HepG2 (cell line): ENCODE measurements around the gene DYSF. TPM values are rescaled to one million over a fixed set of nuclear protein-coding genes. Genes with fewer than 3 reads are reported as not detected.

Experiments used
- ATAC-seq: fragments of 200-7000 bp; cut with Tn5 transposase; 3 replicates; pipeline ENCODE4 v1.9.1; 2020; ENCODE audit warnings: mild to moderate bottlenecking, moderate library complexity
- BruUV-seq: library from RNA; stranded (reverse); fragments of 400-500 nt; replicated peaks from 2 replicates; lab custom pipeline; 2021; lab: Mats Ljungman, UMichigan
- CTCF ChIA-PET: fragments of 300-600 bp; formaldehyde crosslinking; extraction: SDS; loops from one replicate; lab custom pipeline; 2021; ENCODE audit warnings: low total read pairs, inconsistent platforms, low intra/inter-chr PET ratio; lab: Yijun Ruan, JAX
- POLR2A ChIA-PET: fragments of 350-600 bp; sonication (Branson Sonifier 250); formaldehyde crosslinking; loops from one replicate; lab custom pipeline; 2020; ENCODE audit warnings: antibody characterized with exemption, inconsistent platforms; lab: Yijun Ruan, JAX
- DNase-seq: peaks from one replicate; pipeline ENCODE4 v3.0.0-alpha.2; 2015; ENCODE audit warnings: low spot score
- FAIRE-seq: peaks from 3 replicates; lab custom pipeline; 2011; peaks lifted over from hg19 to GRCh38; lab: Jason Lieb, UNC
- H2AFZ ChIP-seq: one replicate; pipeline ENCODE4 v1.6.1; 2011; ENCODE audit warnings: low read length, inconsistent platforms
- H3K27ac ChIP-seq: fragments of 300-600 bp; 3 replicates; pipeline ENCODE4 v1.8.0; 2011; ENCODE audit warnings: mixed run types, mild to moderate bottlenecking, mixed read lengths, low read length, inconsistent platforms; ENCODE audit not compliant: insufficient read depth; ENCODE audit errors: extremely low read length
- H3K27me3 ChIP-seq, 2 experiments: fragments of 200-600 bp in 1 of 2; 2 replicates in 1 of 2; 3 replicates in 1 of 2; pipeline versions ENCODE4 v1.6.0 to v1.8.0; 2011; ENCODE audit warnings: low read length in 2 of 2, mild to moderate bottlenecking in 2 of 2, moderate library complexity in 2 of 2, inconsistent platforms in 1 of 2; ENCODE audit not compliant: insufficient read depth in 2 of 2, control insufficient read depth in 1 of 2
- H3K36me3 ChIP-seq, 2 experiments: fragments of 200-600 bp in 1 of 2; replicated peaks in 1 of 2; 2 replicates in 1 of 2; 3 replicates in 1 of 2; pipeline versions ENCODE4 v1.5.1 to v1.8.0; 2011; ENCODE audit warnings: low read length in 2 of 2, inconsistent platforms in 1 of 2; ENCODE audit not compliant: insufficient read depth in 2 of 2, control insufficient read depth in 1 of 2
- H3K4me1 ChIP-seq: 2 replicates; pipeline ENCODE4 v1.5.1; 2012; ENCODE audit warnings: low read length, inconsistent platforms; ENCODE audit not compliant: insufficient read depth
- H3K4me2 ChIP-seq: 2 replicates; pipeline ENCODE4 v1.6.0; 2011; ENCODE audit warnings: low read depth, low read length, inconsistent platforms
- H3K4me3 ChIP-seq, 3 experiments: fragments of 200-600 bp in 1 of 3; sonication (generic), shearing (Covaris generic) in 1 of 3; replicated peaks in 1 of 3; 2 replicates each; pipeline ENCODE4 v1.5.1; 2011 to 2016; ENCODE audit warnings: low read length in 3 of 3, inconsistent platforms in 2 of 3, low read depth in 2 of 3, mild to moderate bottlenecking in 2 of 3, control low read depth in 1 of 3, mixed read lengths in 1 of 3; ENCODE audit not compliant: insufficient read depth in 1 of 3
- H3K79me2 ChIP-seq: one replicate; pipeline ENCODE4 v1.6.1; 2011; ENCODE audit warnings: low read length, inconsistent platforms; ENCODE audit not compliant: insufficient read depth
- H3K9ac ChIP-seq: 2 replicates; pipeline ENCODE4 v1.6.0; 2011; ENCODE audit warnings: mild to moderate bottlenecking, low read depth, low read length, inconsistent platforms; ENCODE audit not compliant: insufficient read depth
- H3K9me3 ChIP-seq: 2 replicates; pipeline ENCODE4 v1.5.1; 2012; ENCODE audit warnings: mild to moderate bottlenecking, low read length
- H4K20me1 ChIP-seq: 2 replicates; pipeline ENCODE4 v1.6.0; 2011; ENCODE audit warnings: inconsistent platforms, mild to moderate bottlenecking, low read length, moderate library complexity; ENCODE audit not compliant: insufficient read depth
- CCDC6 ChIP-seq: sonication (generic); formaldehyde crosslinking; IDR thresholded peaks from 2 replicates; pipeline ENCODE4 v1.8.1; 2022; ENCODE audit warnings: mild to moderate bottlenecking, missing genetic modification reagents, moderate library complexity
- CREB3 ChIP-seq: sonication (generic); formaldehyde crosslinking; IDR thresholded peaks from 2 replicates; pipeline ENCODE4 v1.5.0; 2020; ENCODE audit warnings: missing genetic modification reagents
- GATAD1 ChIP-seq: IDR thresholded peaks from 2 replicates; pipeline ENCODE4 v1.6.1; 2016; ENCODE audit warnings: missing genetic modification reagents, missing compliant biosample characterization
- HNF4G ChIP-seq, 2 experiments: sonication (generic) in 1 of 2; formaldehyde crosslinking in 1 of 2; IDR thresholded peaks; 2 replicates each; pipeline versions ENCODE4 v1.4.0 to v1.6.1; 2011 to 2020; ENCODE audit warnings: borderline replicate concordance in 2 of 2, low read depth in 2 of 2, mild to moderate bottlenecking in 2 of 2, low read length in 1 of 2, missing genetic modification reagents in 1 of 2, moderate library complexity in 1 of 2
- TCF7 ChIP-seq: sonication (generic); IDR thresholded peaks from 2 replicates; pipeline ENCODE4 v1.6.1; 2016; ENCODE audit warnings: antibody characterized with exemption, low read depth
- ZKSCAN5 ChIP-seq: sonication (generic); formaldehyde crosslinking; IDR thresholded peaks from 2 replicates; pipeline ENCODE4 v1.5.1; 2020; ENCODE audit warnings: mild to moderate bottlenecking, missing genetic modification reagents
- ZUFSP ChIP-seq: sonication (generic); formaldehyde crosslinking; IDR thresholded peaks from 2 replicates; pipeline ENCODE4 v1.9.0; 2021; ENCODE audit warnings: missing genetic modification reagents, mild to moderate bottlenecking, borderline replicate concordance
- WGBS: methylation state at CpG from one replicate; pipeline ENCODE4 v1.1.6; 2017; ENCODE audit warnings: low lambda C conversion rate; 5-methylcytosine and 5-hydroxymethylcytosine counted together
- in situ Hi-C: cut with HindIII; loops from 2 replicates; pipeline ENCODE4 v1.10.0; 2017; ENCODE audit warnings: low pct_unique_long_range_greater_than_20kb; ENCODE audit not compliant: extremely low pct_ligation_motif_present
- intact Hi-C: fragments of 100-400 bp; cut with micrococcal nuclease; formaldehyde crosslinking; loops from one replicate; pipeline ENCODE4 v1.10.0; 2022; ENCODE audit not compliant: unreplicated experiment
- polyA plus RNA-seq, 8 experiments: library from polyadenylated mRNA; depleted of rRNA in 3 of 8; stranded (reverse) in 7 of 8; unstranded in 1 of 8; fragments of >200 nt; fragmentation: Illumina TruSeq in 4 of 8; extraction: Trizol in 4 of 8; gene quantifications; 2 replicates each; pipeline versions ENCODE4 v1.2.1 to v1.2.3, GENCODE V29; 2011 to 2016; ENCODE audit warnings: low read depth in 4 of 8, missing spikeins in 1 of 8, mixed read lengths in 1 of 8; ENCODE audit not compliant: insufficient read depth in 1 of 8
- total RNA-seq, 5 experiments: library from RNA; depleted of rRNA; stranded (reverse); fragments of >200 nt; fragmentation: Illumina TruSeq; extraction: Trizol; gene quantifications; 2 replicates each; pipeline ENCODE4 v1.2.3, GENCODE V29; 2016; ENCODE audit warnings: low read depth in 1 of 5
- TF ChIP-seq, protein P1 (sequence below): IDR thresholded peaks from 2 replicates; pipeline ENCODE4 v1.6.1; 2016; ENCODE audit warnings: mild to moderate bottlenecking, missing biosample characterization, missing genetic modification reagents
- TF ChIP-seq, protein P2 (sequence below): sonication (generic); formaldehyde crosslinking; IDR thresholded peaks from 2 replicates; pipeline ENCODE4 v1.5.0; 2020; ENCODE audit warnings: missing genetic modification reagents, mild to moderate bottlenecking, borderline replicate concordance

Gene DYSF
- total and polyA plus RNA-seq, 2 of the 13 experiments (the other 11 are each of a cell fraction or from before 2014, with no cell fraction given), result 0.15 to 2.4 TPM

DNA sequence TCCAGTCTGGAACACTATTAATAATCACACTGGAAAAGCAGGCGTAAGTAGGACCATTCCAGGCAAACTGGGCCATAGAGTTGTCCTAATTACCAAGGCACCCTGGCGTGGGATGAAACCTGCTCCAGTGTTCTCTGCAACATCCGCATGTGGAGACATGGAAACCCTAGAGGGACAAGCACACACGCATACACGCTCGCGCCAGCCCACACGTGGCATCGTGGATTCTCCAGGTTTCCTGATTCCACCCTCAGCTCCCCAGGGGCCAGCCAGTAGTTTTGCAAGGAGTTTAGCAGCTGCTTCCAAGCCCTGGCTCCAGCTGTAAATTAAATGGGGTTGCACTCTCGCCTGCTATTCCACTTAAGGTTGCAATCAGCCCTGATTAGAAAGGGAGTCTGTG lies 127.7 kb downstream of the DYSF start:
- in situ Hi-C loops, result no loop called here
- no peaks in the 10 kb centered on the region for H3K4me1 ChIP-seq
- no peak overlapping the region for H3K9ac ChIP-seq
- no peaks in the 10 kb centered on the region for H4K20me1 ChIP-seq
- H3K27me3 ChIP-seq, result peaks cover 3 to 5% of the 10 kb centered on the region in 2 experiments; a peak in 2 of 5 replicates
- intact Hi-C loops, result no loop called here
- ATAC-seq (no peak), DNase-seq (no peak), FAIRE-seq (no peak)
- H3K79me2 ChIP-seq, result no peaks in the 10 kb centered on the region
- no peak for TF ChIP-seq CREB3 (CRISPR knock-in tag)
- no peak for TF ChIP-seq CCDC6 (CRISPR knock-in tag)
- no peak for TF ChIP-seq ZKSCAN5 (CRISPR knock-in tag)
- H3K36me3 ChIP-seq, result no peaks in the 10 kb centered on the region
- no TSS peak for BruUV-seq
- no peaks in the 10 kb centered on the region for H3K9me3 ChIP-seq
- CTCF ChIA-PET, result no interaction called here
- no peak overlapping the region for H3K4me3 ChIP-seq
- POLR2A ChIA-PET, result no interaction called here
- H3K4me2 ChIP-seq, result no peak overlapping the region
- no peak overlapping the region for H3K27ac ChIP-seq
- no peak overlapping the region for H2AFZ ChIP-seq
- WGBS, result 78% methylated on average over 9 of the region's 10 CpGs

DNA sequence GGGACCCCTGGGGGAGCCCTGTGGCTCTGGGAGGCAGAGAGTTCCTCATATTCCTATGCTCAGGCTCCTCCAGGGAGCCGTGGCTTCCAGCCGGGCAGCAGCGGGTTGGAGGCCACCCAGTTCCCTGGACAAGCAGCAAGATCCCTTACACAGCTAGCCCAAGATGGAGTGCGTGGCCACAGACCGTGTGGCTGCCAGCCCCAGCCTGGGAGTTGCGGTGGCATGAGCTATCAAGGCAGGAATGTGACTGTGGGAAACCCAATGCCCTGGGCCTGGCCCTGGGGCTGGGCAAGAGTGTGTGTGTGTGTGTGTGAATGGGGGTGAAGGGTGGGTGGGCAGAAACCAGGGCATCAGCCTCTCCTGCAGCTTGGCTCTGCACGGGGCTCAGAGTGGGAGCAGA lies 130.5 kb downstream of the DYSF start:
- no peak overlapping the region for H3K27ac ChIP-seq
- no TSS peak for BruUV-seq
- H2AFZ ChIP-seq, result no peak overlapping the region
- DNase-seq (no peak), ATAC-seq (no peak), FAIRE-seq (no peak)
- H3K9me3 ChIP-seq, result no peaks in the 10 kb centered on the region
- H3K36me3 ChIP-seq, result no peaks in the 10 kb centered on the region
- H3K9ac ChIP-seq, result no peak overlapping the region
- in situ Hi-C loops, result no loop called here
- intact Hi-C loops, result no loop called here
- TF ChIP-seq, protein P1, sequence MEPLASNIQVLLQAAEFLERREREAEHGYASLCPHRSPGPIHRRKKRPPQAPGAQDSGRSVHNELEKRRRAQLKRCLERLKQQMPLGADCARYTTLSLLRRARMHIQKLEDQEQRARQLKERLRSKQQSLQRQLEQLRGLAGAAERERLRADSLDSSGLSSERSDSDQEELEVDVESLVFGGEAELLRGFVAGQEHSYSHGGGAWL (CRISPR knock-in tag), result no peak
- TF ChIP-seq GATAD1 (CRISPR knock-in tag), result no peak
- TF ChIP-seq, protein P2, sequence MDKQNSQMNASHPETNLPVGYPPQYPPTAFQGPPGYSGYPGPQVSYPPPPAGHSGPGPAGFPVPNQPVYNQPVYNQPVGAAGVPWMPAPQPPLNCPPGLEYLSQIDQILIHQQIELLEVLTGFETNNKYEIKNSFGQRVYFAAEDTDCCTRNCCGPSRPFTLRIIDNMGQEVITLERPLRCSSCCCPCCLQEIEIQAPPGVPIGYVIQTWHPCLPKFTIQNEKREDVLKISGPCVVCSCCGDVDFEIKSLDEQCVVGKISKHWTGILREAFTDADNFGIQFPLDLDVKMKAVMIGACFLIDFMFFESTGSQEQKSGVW (CRISPR knock-in tag), result no peak
- no peak for TF ChIP-seq ZUFSP (CRISPR knock-in tag)
- no peak for TF ChIP-seq TCF7
- no peak for TF ChIP-seq HNF4G (IDR thresholded peaks at IDR 0.05; ENCODE audit: borderline replicate concordance, low read depth, low read length)
- TF ChIP-seq HNF4G (CRISPR knock-in tag; IDR thresholded peaks at IDR 0.05; ENCODE audit: borderline replicate concordance, low read depth), result no peak
- no peaks in the 10 kb centered on the region for H3K79me2 ChIP-seq
- H3K27me3 ChIP-seq, result peaks cover 4 to 9% of the 10 kb centered on the region in 2 experiments; a peak in 4 of 5 replicates
- ChIA-PET CTCF (no interaction called here), POLR2A (no interaction called here)
- H3K4me3 ChIP-seq, result no peak overlapping the region
- H3K4me1 ChIP-seq, result no peaks in the 10 kb centered on the region
- WGBS, result 100% methylated on average over 1 of the region's 7 CpGs
- no peak overlapping the region for H3K4me2 ChIP-seq
- H4K20me1 ChIP-seq, result no peaks in the 10 kb centered on the region
